H1 (cell line): ENCODE measurements around the gene INPP5J. TPM values are rescaled to one million over a fixed set of nuclear protein-coding genes. Genes with fewer than 3 reads are reported as not detected.

Experiments used
- BACH1 ChIP-seq: IDR thresholded peaks from 2 replicates; pipeline ENCODE4 v1.6.1; 2012; ENCODE audit warnings: low read length, improper control_type of control experiment
- CTBP2 ChIP-seq: IDR thresholded peaks from 2 replicates; pipeline ENCODE4 v1.7.0; 2011; ENCODE audit warnings: borderline replicate concordance, mild to moderate bottlenecking, moderate library complexity, mixed read lengths, low read length; ENCODE audit not compliant: insufficient read depth, insufficient read length
- CTCF ChIP-seq, 3 experiments: IDR thresholded peaks; 1 replicate in 2 of 3; 2 replicates in 1 of 3; pipeline versions ENCODE4 v1.5.1 to v1.6.1; 2011; ENCODE audit warnings: low read length in 3 of 3, mild to moderate bottlenecking in 3 of 3, inconsistent platforms in 2 of 3, low read depth in 1 of 3, moderate library complexity in 1 of 3; ENCODE audit not compliant: insufficient read depth in 1 of 3; ENCODE audit errors: control extremely low read depth in 1 of 3
- KDM1A ChIP-seq: fragments of 200-600, 300-600 bp; sonication (generic); IDR thresholded peaks from 2 replicates; pipeline ENCODE4 v1.7.1; 2016; ENCODE audit warnings: mild to moderate bottlenecking, low read length, borderline replicate concordance
- MAX ChIP-seq: IDR thresholded peaks from 2 replicates; pipeline ENCODE4 v1.6.1; 2012; ENCODE audit warnings: inconsistent platforms
- RAD21 ChIP-seq, 2 experiments: IDR thresholded peaks in 1 of 2; conservative IDR thresholded peaks in 1 of 2; 2 replicates each; pipeline ENCODE4 v1.6.1; 2011; ENCODE audit warnings: low read depth in 2 of 2, low read length in 2 of 2, improper control_type of control experiment in 1 of 2, inconsistent platforms in 1 of 2, mild to moderate bottlenecking in 1 of 2, moderate library complexity in 1 of 2
- SP4 ChIP-seq: IDR thresholded peaks from 2 replicates; pipeline ENCODE4 v1.6.1; 2012; ENCODE audit warnings: low read length, inconsistent platforms
- polyA plus RNA-seq, 7 experiments: library from polyadenylated mRNA; depleted of rRNA in 3 of 7; stranded (reverse) in 5 of 7; unstranded in 2 of 7; fragments of >200 nt in 5 of 7; fragments of 200-250 nt in 2 of 7; gene quantifications; 1 replicate in 5 of 7; 2 replicates in 1 of 7; 4 replicates in 1 of 7; pipeline versions ENCODE4 v1.2.1 to v1.2.3, GENCODE V29; 2011 to 2013; ENCODE audit warnings: missing spikeins in 2 of 7, mixed read lengths in 2 of 7
- total RNA-seq: library from RNA; stranded (reverse); fragmentation: NEBNext Ultra II Directional; extraction: Animal tissue kit (Norgen Biotek cat#: 25700); gene quantifications from 2 replicates; pipeline ENCODE4 v1.2.1, GENCODE V29; 2021

Gene INPP5J
- total and polyA plus RNA-seq, 2 of the 8 experiments (the other 6 are each of a cell fraction or from before 2014, with no cell fraction given) = 5.4 to 6.0 TPM

GRCh38 chr22:31104869-31105268 is 17.9 kb upstream of the INPP5J start (continued):
- TF ChIP-seq MAX = peak; percentile 77
- peak; percentile 56 to 70 for TF ChIP-seq RAD21 (IDR thresholded peaks at IDR 0.05 in 1 of 2, conservative IDR thresholded peaks at IDR 0.05 in 1 of 2; ENCODE audit: low read depth in 2 of 2, low read length in 2 of 2)
- TF ChIP-seq SP4 = peak; percentile 44; the same call in 1 of the 2 replicates
- TF ChIP-seq CTBP2 = no peak
- TF ChIP-seq KDM1A = 0 out of 2 replicates have a peak, but pooled peaks have one; percentile 36
- peak; percentile 89 to 92 (median 89) for TF ChIP-seq CTCF (IDR thresholded peaks at IDR 0.05; ENCODE audit: control extremely low read depth in 1 of 3, insufficient read depth in 1 of 3, low read depth in 1 of 3, low read length in 3 of 3)
- peak; percentile 86 for TF ChIP-seq BACH1
